NK-92 treated with Interleukin-12 subunit alpha and Interleukin-12 subunit beta, amount 100 ng/mL, for 24 hours (cell line): ENCODE data around the gene HTR3B.

ENCODE experiments used
- DNase-seq: peaks from one replicate; lab custom pipeline; 2025; lab: John Stamatoyannopoulos, UW

The HTR3B gene

DNA sequence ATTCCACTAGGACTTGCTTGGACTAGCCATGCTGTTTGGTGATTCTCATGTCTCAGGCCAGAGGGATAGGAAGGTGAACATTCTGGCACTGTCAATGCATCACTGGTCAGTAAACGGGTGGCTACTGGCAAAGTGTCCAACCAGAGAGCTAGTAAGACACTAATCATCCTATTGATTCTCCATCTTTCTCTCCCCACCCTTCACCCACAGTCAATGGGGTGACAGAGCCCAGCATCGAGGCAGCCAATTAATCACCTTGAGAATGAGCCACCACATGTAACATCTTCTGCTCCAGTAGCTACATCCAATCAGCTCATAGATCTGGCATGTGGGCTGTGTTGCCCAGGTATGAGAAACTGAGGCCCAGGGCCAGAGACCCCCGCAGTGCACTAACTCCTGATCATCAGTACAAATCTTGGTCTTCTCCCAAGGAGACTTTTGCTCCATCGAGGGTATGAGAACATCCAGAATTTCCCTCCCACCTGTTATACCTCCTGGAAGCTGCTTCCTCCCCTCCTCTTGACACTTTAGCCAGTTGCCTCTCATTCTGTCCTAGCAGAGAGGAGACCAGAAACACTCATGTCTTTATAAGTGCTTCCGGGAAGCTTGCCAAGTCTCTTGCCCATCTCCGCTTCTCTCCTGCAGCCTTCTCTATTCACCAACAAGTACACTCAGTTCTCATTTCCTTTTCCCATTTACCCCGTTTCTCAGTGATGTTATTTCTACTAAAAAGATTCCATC lies 87.3 kb downstream of the HTR3B start:
- no peak for DNase-seq

DNA sequence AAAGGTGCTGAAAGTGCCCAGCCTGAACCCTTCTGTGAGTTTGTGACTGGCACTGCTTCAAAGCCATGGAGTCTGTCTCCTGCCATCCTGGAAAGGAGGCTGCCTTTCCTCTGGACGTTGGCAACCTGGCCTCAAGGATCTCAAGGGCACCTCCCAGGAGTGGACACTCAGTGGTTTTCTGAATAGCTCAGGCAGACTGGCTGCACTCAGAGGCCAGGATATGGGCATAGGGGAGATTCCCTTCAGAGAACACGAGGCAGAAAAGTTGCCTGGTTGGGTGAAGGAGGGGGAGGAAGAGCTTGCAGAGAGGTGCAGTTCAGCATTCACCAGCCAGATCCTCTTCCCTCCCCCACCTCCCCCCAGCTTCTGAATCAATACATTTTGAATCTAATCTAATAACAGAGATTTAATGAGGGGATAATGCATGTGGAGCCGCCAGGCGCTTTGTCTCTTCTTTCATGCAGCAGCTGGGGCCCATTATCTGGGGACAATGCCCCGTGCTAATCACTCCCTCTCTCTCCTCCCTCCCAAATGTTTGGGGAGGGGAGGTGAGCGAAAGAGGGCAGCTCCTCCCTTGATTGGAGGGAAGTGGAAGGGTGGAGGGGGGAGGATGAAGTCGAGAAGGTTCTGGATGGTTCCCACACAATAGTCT lies 88.0 kb downstream of the HTR3B start:
- DNase-seq: no peak

DNA sequence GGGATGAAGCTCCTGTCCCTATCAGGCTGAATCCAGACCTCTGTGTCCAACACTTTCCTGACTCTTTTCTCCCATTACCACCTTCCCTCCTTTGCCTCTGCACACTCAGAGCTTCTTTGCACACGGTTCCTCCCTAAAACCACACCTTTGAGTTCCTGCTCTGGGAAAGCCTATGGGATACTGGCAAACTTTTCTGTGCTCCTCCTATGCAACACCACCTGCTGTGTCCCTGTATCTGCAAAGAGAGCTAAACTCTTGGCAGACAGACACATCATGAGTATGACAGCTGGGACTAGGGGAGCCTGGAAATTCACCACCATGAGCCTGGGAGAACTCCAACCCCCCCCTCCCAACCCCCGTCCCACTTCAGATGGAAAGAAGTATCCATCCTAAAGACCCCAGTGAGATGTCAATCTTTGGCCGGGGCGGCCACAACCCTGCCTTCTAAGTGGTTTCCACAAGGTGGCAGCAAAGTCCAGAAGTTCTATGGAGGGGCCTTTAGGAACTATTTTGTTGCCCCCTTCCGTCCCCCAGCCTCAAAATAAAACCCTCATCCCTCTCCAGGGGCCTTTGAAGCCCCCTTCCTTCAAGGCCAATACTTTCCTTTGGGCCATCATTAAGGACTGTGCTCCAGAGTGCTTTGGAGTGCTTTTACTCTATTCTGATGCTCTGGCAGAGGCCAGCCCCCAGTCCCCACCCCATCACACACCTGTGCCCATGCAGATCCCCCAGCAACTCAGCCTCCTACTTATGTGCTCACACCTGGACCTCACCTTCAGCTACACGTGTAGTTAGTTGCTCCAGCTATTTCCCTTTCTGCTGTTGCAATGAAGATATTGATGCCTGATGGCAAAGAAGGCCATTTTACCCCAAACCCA lies 89.7 kb downstream of the HTR3B start:
- DNase-seq: no peak
